HL-60 (cell line): ENCODE measurements around the gene SCN7A.

ENCODE experiments used
- CTCF ChIP-seq: IDR thresholded peaks from one replicate; pipeline ENCODE4 v1.5.1; 2011; ENCODE audit warnings: low read length, control low read depth, inconsistent platforms; ENCODE audit not compliant: insufficient read depth
- GABPA ChIP-seq: IDR thresholded peaks from 2 replicates; pipeline ENCODE4 v1.6.1; 2012; ENCODE audit warnings: low read depth
- POLR2AphosphoS5 ChIP-seq: IDR thresholded peaks from 2 replicates; pipeline ENCODE4 v1.6.1; 2012; ENCODE audit warnings: low read depth
- TF ChIP-seq, protein P1 (sequence below): IDR thresholded peaks from 2 replicates; pipeline ENCODE4 v1.6.1; 2012; ENCODE audit warnings: low read depth; ENCODE audit not compliant: insufficient replicate concordance

- TF ChIP-seq, protein P1, sequence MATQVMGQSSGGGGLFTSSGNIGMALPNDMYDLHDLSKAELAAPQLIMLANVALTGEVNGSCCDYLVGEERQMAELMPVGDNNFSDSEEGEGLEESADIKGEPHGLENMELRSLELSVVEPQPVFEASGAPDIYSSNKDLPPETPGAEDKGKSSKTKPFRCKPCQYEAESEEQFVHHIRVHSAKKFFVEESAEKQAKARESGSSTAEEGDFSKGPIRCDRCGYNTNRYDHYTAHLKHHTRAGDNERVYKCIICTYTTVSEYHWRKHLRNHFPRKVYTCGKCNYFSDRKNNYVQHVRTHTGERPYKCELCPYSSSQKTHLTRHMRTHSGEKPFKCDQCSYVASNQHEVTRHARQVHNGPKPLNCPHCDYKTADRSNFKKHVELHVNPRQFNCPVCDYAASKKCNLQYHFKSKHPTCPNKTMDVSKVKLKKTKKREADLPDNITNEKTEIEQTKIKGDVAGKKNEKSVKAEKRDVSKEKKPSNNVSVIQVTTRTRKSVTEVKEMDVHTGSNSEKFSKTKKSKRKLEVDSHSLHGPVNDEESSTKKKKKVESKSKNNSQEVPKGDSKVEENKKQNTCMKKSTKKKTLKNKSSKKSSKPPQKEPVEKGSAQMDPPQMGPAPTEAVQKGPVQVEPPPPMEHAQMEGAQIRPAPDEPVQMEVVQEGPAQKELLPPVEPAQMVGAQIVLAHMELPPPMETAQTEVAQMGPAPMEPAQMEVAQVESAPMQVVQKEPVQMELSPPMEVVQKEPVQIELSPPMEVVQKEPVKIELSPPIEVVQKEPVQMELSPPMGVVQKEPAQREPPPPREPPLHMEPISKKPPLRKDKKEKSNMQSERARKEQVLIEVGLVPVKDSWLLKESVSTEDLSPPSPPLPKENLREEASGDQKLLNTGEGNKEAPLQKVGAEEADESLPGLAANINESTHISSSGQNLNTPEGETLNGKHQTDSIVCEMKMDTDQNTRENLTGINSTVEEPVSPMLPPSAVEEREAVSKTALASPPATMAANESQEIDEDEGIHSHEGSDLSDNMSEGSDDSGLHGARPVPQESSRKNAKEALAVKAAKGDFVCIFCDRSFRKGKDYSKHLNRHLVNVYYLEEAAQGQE, result no peak
- TF ChIP-seq CTCF (no peak), POLR2AphosphoS5 (no peak), GABPA (no peak)
Measured at GRCh38 chr2:166372046-166372445, 122.0 kb downstream of the SCN7A start.
